Ectodermal cell (in vitro differentiated cells): ENCODE results near the gene KRTAP10-10.

Source experiments
- H3K27ac ChIP-seq: 2 replicates; pipeline ENCODE4 v1.7.0; 2013; ENCODE audit warnings: mild to moderate bottlenecking, low read depth, low read length; ENCODE audit not compliant: insufficient read depth, poor library complexity, severe bottlenecking
- H3K27me3 ChIP-seq: 2 replicates; pipeline ENCODE4 v1.7.0; 2013; ENCODE audit warnings: mild to moderate bottlenecking, low read length; ENCODE audit not compliant: insufficient read depth, control insufficient read depth, poor library complexity, severe bottlenecking
- H3K36me3 ChIP-seq: one replicate; pipeline ENCODE4 v1.7.0; 2013; ENCODE audit warnings: low read length; ENCODE audit not compliant: control insufficient read depth, insufficient read depth
- H3K4me1 ChIP-seq: one replicate; pipeline ENCODE4 v1.7.0; 2013; ENCODE audit warnings: low read length; ENCODE audit not compliant: control insufficient read depth, insufficient read depth
- H3K4me3 ChIP-seq: 2 replicates; pipeline ENCODE4 v1.7.0; 2013; ENCODE audit warnings: low read depth, low read length, control low read depth; ENCODE audit not compliant: insufficient read depth
- H3K9me3 ChIP-seq: 2 replicates; pipeline ENCODE4 v1.7.0; 2013; ENCODE audit warnings: mild to moderate bottlenecking, low read length, moderate library complexity; ENCODE audit not compliant: control insufficient read depth
- WGBS, 2 experiments: methylation state at CpG; one replicate each; pipeline ENCODE4 v1.1.7; 2013; ENCODE audit warnings: missing lambda C conversion rate in 2 of 2; 5-methylcytosine and 5-hydroxymethylcytosine counted together

Gene KRTAP10-10

DNA sequence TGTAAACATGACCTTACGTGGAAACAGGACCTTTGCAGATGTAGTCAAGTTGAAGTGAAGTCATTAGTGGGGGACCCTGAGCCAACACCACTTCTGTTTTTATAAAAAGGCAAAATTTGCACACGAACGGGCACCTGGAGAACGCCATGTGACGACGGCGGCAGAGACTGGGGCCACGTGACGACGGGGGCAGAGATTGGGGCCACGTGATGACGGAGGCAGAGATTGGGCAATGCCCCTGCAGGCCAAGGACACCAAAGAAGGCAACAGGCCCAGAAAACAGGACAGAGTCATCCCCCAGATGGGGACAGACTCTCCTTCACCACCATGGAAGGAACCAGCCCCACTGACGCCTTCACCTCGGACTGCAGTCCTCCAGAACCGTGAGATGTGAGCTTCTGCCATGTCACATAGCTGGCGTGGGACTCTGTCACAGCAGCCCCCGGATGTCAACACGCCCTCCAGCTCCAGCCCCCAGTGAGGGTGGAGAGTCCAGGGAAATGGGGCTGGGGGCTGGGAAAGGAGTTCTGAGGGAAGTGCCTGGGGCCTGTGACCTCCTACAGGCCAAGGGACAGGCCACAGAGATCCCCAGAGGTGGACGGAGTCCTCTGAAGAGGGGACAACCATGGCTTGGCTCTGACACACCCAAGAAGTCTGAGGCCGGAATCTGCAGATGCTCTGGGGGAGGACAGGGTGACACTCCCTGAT, 13.3 kb downstream of the KRTAP10-10 start:
- 92 to 93% methylated on average over 20 of the region's 20 CpGs for WGBS, 2 experiments
- no peaks in the 10 kb centered on the region for H3K27me3 ChIP-seq

DNA sequence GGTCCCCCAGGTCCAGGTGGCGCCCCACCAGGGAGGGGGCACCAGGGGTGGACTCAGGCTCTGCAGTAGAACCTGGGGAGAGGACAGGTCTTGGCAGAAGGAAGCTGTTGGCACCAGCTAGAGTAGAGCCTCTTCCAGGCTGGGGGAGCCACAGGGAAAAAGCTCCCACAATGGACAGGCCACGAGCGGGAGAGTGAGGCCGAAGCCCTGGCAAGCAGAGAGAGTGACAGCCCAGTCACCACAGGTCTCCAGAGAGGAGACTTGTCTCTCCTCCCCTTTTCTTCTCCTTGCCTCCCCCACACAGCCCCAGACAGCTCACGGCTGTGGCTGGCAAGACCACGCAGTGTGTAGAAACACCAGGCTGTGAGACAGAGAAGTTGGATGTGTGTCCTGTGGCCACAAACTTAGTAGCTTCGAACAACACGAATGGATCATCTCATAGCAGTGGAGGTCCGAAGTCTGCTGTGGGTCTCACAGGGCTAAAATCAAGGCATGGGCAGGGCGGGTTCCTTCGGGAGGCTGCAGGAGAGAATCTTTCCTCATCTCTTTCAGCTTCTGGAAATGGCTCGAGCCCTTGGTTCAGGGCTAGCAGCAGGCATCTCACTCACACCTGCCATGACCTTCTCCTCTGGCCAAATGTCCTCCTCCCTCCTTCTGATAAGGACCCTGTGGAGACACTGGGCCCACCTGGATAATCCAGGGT, 14.0 kb downstream of the KRTAP10-10 start:
- H3K9me3 ChIP-seq: no peaks in the 10 kb centered on the region
- no peaks in the 10 kb centered on the region for H3K27me3 ChIP-seq
- WGBS, 2 experiments: 94% methylated on average over 12 of the region's 12 CpGs
- H3K4me1 ChIP-seq: peaks cover 11% of the 10 kb centered on the region
- H3K27ac ChIP-seq: no peak overlapping the region
- H3K36me3 ChIP-seq: no peaks in the 10 kb centered on the region
- H3K4me3 ChIP-seq: no peak overlapping the region

More for the DNA sequence above, 13.3 kb downstream of the KRTAP10-10 start:
- Histone ChIP-seq H3K27ac (no peak overlapping the region), H3K4me3 (no peak overlapping the region), H3K36me3 (no peaks in the 10 kb centered on the region), H3K9me3 (no peaks in the 10 kb centered on the region), H3K4me1 (peaks cover 11% of the 10 kb centered on the region)

- WGBS, 2 experiments: 81 to 85% methylated on average over 14 of the region's 14 CpGs
- H3K4me3 ChIP-seq: no peak overlapping the region
- no peaks in the 10 kb centered on the region for H3K9me3 ChIP-seq
- H3K4me1 ChIP-seq: no peaks in the 10 kb centered on the region
- H3K27ac ChIP-seq: no peak overlapping the region
- H3K27me3 ChIP-seq: no peaks in the 10 kb centered on the region
- no peaks in the 10 kb centered on the region for H3K36me3 ChIP-seq
Observed at GRCh38 chr21:44653123-44653522, 16.0 kb downstream of the KRTAP10-10 start.

- Histone ChIP-seq H3K27me3 (no peaks in the 10 kb centered on the region), H3K9me3 (no peaks in the 10 kb centered on the region), H3K27ac (no peak overlapping the region), H3K4me3 (no peak overlapping the region), H3K36me3 (no peaks in the 10 kb centered on the region), H3K4me1 (peaks cover 1% of the 10 kb centered on the region)
- WGBS, 2 experiments: 93 to 95% methylated on average over 17 of the region's 17 CpGs
Observed at GRCh38 chr21:44653656-44654575, 16.8 kb downstream of the KRTAP10-10 start.

DNA sequence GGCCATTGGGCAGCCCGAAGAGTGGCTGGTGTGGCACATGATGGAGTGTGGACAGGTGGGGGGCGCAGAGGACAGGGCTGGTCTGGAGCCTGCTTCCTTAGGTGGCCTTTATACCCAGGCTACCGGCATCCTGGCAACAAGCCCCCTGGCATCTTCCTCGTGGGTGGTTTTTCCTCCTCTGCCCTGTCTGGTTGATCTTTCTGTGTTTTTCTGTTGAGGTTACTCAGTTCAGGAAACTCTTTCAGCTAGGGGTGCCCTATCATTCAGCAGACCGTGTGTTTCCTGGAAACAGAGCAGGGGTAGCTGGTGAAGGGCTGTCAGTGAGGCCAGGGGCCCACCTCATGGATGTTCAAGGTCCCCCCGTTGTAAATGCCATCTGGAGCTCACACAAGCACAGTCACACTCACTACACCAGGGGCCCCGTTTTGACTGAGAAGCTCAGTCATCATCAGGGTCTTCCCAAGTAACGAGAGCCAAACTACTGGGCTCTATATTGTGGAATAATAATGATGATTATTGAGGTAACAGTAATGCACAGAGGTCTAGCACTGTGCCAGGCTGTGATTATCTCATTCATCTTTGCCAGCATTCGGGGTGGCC, 17.5 kb downstream of the KRTAP10-10 start, which contains the start of gene KRTAP12-4:
Gene KRTAP12-4 (minus strand): TSS at position 84 of the 600 bp plus-strand sequence. CDS start 45 bp downstream, at position 39.
- 91 to 92% methylated on average over 9 of the region's 9 CpGs for WGBS, 2 experiments
- no peaks in the 10 kb centered on the region for H3K27me3 ChIP-seq
- H3K36me3 ChIP-seq: no peaks in the 10 kb centered on the region
- no peak within 1 kb of the TSS for H3K27ac ChIP-seq
- H3K4me1 ChIP-seq: peaks cover 3% of the 10 kb centered on the region
- no peak within 1 kb of the TSS for H3K4me3 ChIP-seq
- no peaks in the 10 kb centered on the region for H3K9me3 ChIP-seq

- no peaks in the 10 kb centered on the region for H3K27me3 ChIP-seq
- H3K4me1 ChIP-seq: peaks cover 3% of the 10 kb centered on the region
- no peak overlapping the region for H3K27ac ChIP-seq
- no peaks in the 10 kb centered on the region for H3K36me3 ChIP-seq
- whole genome bisulfite sequencing, 2 experiments: 78 to 83% methylated on average over 1 of the region's 1 CpG
- H3K9me3 ChIP-seq: no peaks in the 10 kb centered on the region
- no peak overlapping the region for H3K4me3 ChIP-seq
Observed at GRCh38 chr21:44656868-44657267, 19.7 kb downstream of the KRTAP10-10 start.

- H3K27ac ChIP-seq: no peak within 1 kb of the TSS
- no peaks in the 10 kb centered on the region for H3K27me3 ChIP-seq
- H3K4me1 ChIP-seq: peaks cover 3% of the 10 kb centered on the region
- no peak within 1 kb of the TSS for H3K4me3 ChIP-seq
- no peaks in the 10 kb centered on the region for H3K9me3 ChIP-seq
- 92 to 94% methylated on average over 26 of the region's 26 CpGs for WGBS, 2 experiments
- no peaks in the 10 kb centered on the region for H3K36me3 ChIP-seq
Observed at GRCh38 chr21:44657635-44658540, 20.7 kb downstream of the KRTAP10-10 start, which contains the start of gene KRTAP12-3. Gene KRTAP12-3, plus strand, starts transcription at chr21:44657932. Its CDS starts 48 bp downstream, at chr21:44657980.

GRCh38 chr21:44658541-44658910, 21.4 kb downstream of the KRTAP10-10 start:
- Histone ChIP-seq H3K4me1 (peaks cover 3% of the 10 kb centered on the region), H3K27ac (no peak overlapping the region), H3K27me3 (no peaks in the 10 kb centered on the region), H3K36me3 (no peaks in the 10 kb centered on the region), H3K4me3 (no peak overlapping the region), H3K9me3 (no peaks in the 10 kb centered on the region)
- 93 to 97% methylated on average over 5 of the region's 5 CpGs for WGBS, 2 experiments
